NCI-H2227 (cell line): ENCODE results near the gene HPCAL1.
"Not testable (repeated sequence)": the region's sequence is repeated elsewhere in the genome, so short reads cannot be mapped to it uniquely, and the experiment has no call there.

Source experiments
- DNase-seq: peaks from one replicate; lab custom pipeline; 2025; ENCODE audit not compliant: unreplicated experiment; lab: John Stamatoyannopoulos, UW

Gene HPCAL1

GRCh38 chr2:10452956-10453904 lies 150.5 kb downstream of the HPCAL1 start:
- DNase-seq = no peak

- no peak for DNase-seq
Observed at GRCh38 chr2:10453905-10454298, 151.2 kb downstream of the HPCAL1 start.

GRCh38 chr2:10454505-10454904 lies 151.8 kb downstream of the HPCAL1 start:
- DNase-seq = no peak

- DNase-seq = not testable (repeated sequence)
Observed at GRCh38 chr2:10457195-10457594, 154.5 kb downstream of the HPCAL1 start.

- no peak for DNase-seq
Observed at GRCh38 chr2:10457846-10458598, 155.3 kb downstream of the HPCAL1 start.

- no peak for DNase-seq
Observed at GRCh38 chr2:10460366-10460796, 157.7 kb downstream of the HPCAL1 start.

GRCh38 chr2:10462178-10463083 lies 159.7 kb downstream of the HPCAL1 start:
- DNase-seq = no peak

- no peak for DNase-seq
Observed at GRCh38 chr2:10465910-10466309, 163.2 kb downstream of the HPCAL1 start.

- no peak for DNase-seq
Observed at GRCh38 chr2:10466801-10467200, 164.1 kb downstream of the HPCAL1 start.

- no peak for DNase-seq
Observed at GRCh38 chr2:10467401-10467800, 164.7 kb downstream of the HPCAL1 start.

- DNase-seq = no peak
Observed at GRCh38 chr2:10469301-10469700, 166.6 kb downstream of the HPCAL1 start.

- DNase-seq = no peak
Observed at GRCh38 chr2:10469955-10470608, 167.4 kb downstream of the HPCAL1 start.

GRCh38 chr2:10471046-10471571 lies 168.4 kb downstream of the HPCAL1 start:
- no peak for DNase-seq

- no peak for DNase-seq
Observed at GRCh38 chr2:10471955-10472354, 169.3 kb downstream of the HPCAL1 start.

- DNase-seq = no peak
Observed at GRCh38 chr2:10473121-10473756, 170.5 kb downstream of the HPCAL1 start.

- no peak for DNase-seq
Observed at GRCh38 chr2:10475221-10475722, 172.6 kb downstream of the HPCAL1 start.

- DNase-seq = no peak
Observed at GRCh38 chr2:10475811-10476660, 173.3 kb downstream of the HPCAL1 start.

- DNase-seq = no peak
Observed at GRCh38 chr2:10476723-10477442, 174.2 kb downstream of the HPCAL1 start.
